Uterus (tissue), 4 donors: ENCODE results near the gene TBL1X. TPM values are rescaled to one million over a fixed set of nuclear protein-coding genes. Genes with fewer than 3 reads are reported as not detected.

Experiments
- DNase-seq, 2 donors: peaks; one replicate each; pipeline ENCODE4 v3.0.0-alpha.2; 2019 to 2020
- H3K27ac ChIP-seq, 2 donors: fragments of 200-600 bp; sonication (generic); 1 replicate in 1 of 2; 2 replicates in 1 of 2; pipeline ENCODE4 v1.5.1; 2016 to 2018
- H3K27me3 ChIP-seq, 2 donors: fragments of 200-600 bp; sonication (generic); one replicate each; pipeline ENCODE4 v1.5.1; 2018 to 2019; ENCODE audit warnings: control low read depth in 1 of 2
- H3K36me3 ChIP-seq, 2 donors: fragments of 200-600 bp; sonication (generic); one replicate each; pipeline ENCODE4 v1.5.1; 2019; ENCODE audit warnings: control low read depth in 1 of 2
- H3K4me1 ChIP-seq, 2 donors: fragments of 200-600 bp; sonication (generic); one replicate each; pipeline ENCODE4 v1.5.1; 2018 to 2019; ENCODE audit warnings: control low read depth in 1 of 2
- H3K4me3 ChIP-seq, 2 donors: fragments of 200-600 bp; sonication (generic); 1 replicate in 1 of 2; 2 replicates in 1 of 2; pipeline ENCODE4 v1.5.1; 2018 to 2019; ENCODE audit warnings: mild to moderate bottlenecking in 1 of 2
- H3K9me3 ChIP-seq, 2 donors: fragments of 200-600 bp; sonication (generic); one replicate each; pipeline ENCODE4 v1.5.1; 2019; ENCODE audit warnings: control low read depth in 1 of 2
- CTCF ChIP-seq, 4 experiments: fragments of 200-600 bp in 2 of 4; fragments of 450-650 bp in 2 of 4; sonication (generic) in 2 of 4; IDR thresholded peaks; one replicate each; pipeline ENCODE4 v1.5.1; 2016 to 2019; ENCODE audit warnings: antibody characterized with exemption in 4 of 4, mild to moderate bottlenecking in 2 of 4, moderate library complexity in 1 of 4
- POLR2A ChIP-seq, 2 donors: fragments of 450-650 bp; IDR thresholded peaks; one replicate each; pipeline ENCODE4 v1.6.1; 2016; ENCODE audit warnings: antibody characterized with exemption in 2 of 2, mild to moderate bottlenecking in 1 of 2, moderate library complexity in 1 of 2
- intact Hi-C: fragments of 100-400 bp; cut with DNase I; formaldehyde crosslinking; loops from one replicate; pipeline ENCODE4 v1.15.1; 2023; ENCODE audit warnings: low total_unique reads
- total RNA-seq, 4 donors: library from RNA; depleted of rRNA in 3 of 4; stranded (reverse); fragments of >200 nt in 3 of 4; gene quantifications; one replicate each; pipeline versions ENCODE4 v1.1.0 to v1.2.4, GENCODE V29; 2014 to 2023
- donor health status: DM: yes; HTN: yes; CAD: no.

TBL1X gene
- total RNA-seq, 4 donors from 2014 or later = 15.4 to 121 (median 47.7) TPM

DNA sequence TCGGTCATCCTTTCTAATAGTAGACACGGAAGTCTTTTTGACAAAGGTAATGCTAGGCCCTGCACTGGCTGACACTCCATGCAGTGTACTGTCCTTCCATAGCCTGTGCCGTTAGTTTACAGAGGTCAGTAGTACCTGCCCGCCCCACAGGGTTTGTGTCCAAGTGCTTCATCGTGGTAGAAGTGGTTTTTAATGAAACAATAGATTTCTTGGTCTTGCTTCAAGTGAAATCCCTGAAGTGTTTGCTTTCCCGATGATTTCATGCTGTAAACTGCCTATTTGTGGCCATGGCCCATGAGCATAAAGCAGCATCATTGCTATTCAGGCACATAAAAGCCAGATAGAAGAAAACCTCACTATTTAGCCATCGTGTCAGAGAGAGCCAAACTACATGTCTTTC, 161.5 kb downstream of the TBL1X start:
- intact Hi-C loops = no loop called here
- DNase-seq = no peak
- Histone ChIP-seq H3K27ac (no peak overlapping the region), H3K27me3 (no peaks in the 10 kb centered on the region), H3K4me3 (no peak overlapping the region), H3K4me1 (no peaks in the 10 kb centered on the region), H3K9me3 (no peaks in the 10 kb centered on the region), H3K36me3 (no peaks in the 10 kb centered on the region)
- TF ChIP-seq CTCF (IDR thresholded peaks at IDR 0.05) = no peak
- TF ChIP-seq POLR2A (IDR thresholded peaks at IDR 0.05) = no peak

DNA sequence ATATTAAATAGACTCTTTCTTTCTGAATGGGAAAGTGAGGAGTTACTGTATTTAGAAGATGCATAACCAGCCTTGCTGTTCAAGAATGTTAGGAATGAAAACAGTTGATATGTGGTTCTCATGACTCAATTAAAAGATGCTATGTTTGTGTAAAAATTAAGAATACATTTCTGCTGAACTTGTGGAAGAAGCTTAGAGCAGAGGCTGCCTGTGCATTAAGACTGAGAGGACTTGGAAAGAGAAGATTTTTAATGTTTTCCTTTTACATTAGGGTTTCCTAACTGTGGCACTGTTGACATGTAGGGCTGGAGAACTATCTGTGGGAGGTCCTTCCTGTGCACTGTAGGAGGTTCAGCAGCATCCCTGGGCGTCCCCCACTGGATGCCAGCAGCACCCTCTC, 163.1 kb downstream of the TBL1X start:
- DNase-seq = no peak
- H3K4me1 ChIP-seq = no peaks in the 10 kb centered on the region

DNA sequence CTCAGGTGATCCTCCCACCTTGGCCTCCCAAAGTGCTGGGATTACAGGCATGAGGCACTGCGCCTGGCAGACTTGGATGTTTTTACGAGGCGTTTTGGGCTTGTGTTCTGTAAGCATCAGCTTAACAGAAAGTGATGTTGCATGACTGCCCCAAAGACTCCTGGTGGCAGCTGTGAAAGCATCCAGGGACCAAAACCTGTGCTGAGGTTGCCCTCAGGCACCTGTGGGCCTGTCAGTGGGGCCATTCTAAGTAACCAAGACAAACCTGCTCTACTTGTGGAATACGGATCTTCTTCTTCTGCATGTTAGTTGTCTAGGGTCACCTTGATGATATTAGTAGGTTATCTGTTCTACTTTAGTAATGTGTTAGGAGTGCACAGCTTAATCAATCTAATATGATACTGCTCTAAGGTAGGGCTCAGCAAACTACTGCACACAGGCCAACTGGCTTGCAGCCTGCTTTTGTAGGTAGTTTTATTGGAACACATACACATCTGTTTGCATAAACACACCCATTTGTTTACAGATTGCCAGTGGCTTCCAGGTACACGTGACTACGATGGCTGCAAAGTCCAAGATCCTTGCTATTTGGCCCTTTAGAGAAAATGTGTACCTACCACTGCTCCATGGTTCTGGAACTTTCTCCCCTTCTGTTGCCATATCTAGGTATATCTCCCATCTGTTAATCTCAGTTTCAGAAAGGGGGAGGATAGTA, 164.1 kb downstream of the TBL1X start:
- Histone ChIP-seq H3K36me3 (no peaks in the 10 kb centered on the region), H3K27ac (no peak overlapping the region), H3K4me1 (no peaks in the 10 kb centered on the region), H3K4me3 (no peak overlapping the region), H3K27me3 (no peaks in the 10 kb centered on the region), H3K9me3 (no peaks in the 10 kb centered on the region)
- intact Hi-C loops = no loop called here
- no peak for DNase-seq
- no peak for TF ChIP-seq CTCF (IDR thresholded peaks at IDR 0.05)
- TF ChIP-seq POLR2A (IDR thresholded peaks at IDR 0.05) = no peak

More for the DNA sequence above, 163.1 kb downstream of the TBL1X start:
- no peaks in the 10 kb centered on the region for H3K9me3 ChIP-seq
- no peak for TF ChIP-seq CTCF (IDR thresholded peaks at IDR 0.05)
- no peak for TF ChIP-seq POLR2A (IDR thresholded peaks at IDR 0.05)
- intact Hi-C loops = no loop called here
- no peaks in the 10 kb centered on the region for H3K27me3 ChIP-seq
- H3K36me3 ChIP-seq = no peaks in the 10 kb centered on the region
- H3K4me3 ChIP-seq = no peak overlapping the region
- H3K27ac ChIP-seq = no peak overlapping the region

- no peak overlapping the region for H3K4me3 ChIP-seq
- DNase-seq = no peak
- intact Hi-C loops = no loop called here
- TF ChIP-seq CTCF (IDR thresholded peaks at IDR 0.05) (no peak), POLR2A (IDR thresholded peaks at IDR 0.05) (no peak)
- H3K36me3 ChIP-seq = no peaks in the 10 kb centered on the region
- no peaks in the 10 kb centered on the region for H3K9me3 ChIP-seq
- H3K27ac ChIP-seq = peak overlapping the region; percentile 26 to 70
- H3K4me1 ChIP-seq = no peaks in the 10 kb centered on the region
- no peaks in the 10 kb centered on the region for H3K27me3 ChIP-seq
Observed at GRCh38 chrX:9634551-9634950, 169.7 kb downstream of the TBL1X start.

DNA sequence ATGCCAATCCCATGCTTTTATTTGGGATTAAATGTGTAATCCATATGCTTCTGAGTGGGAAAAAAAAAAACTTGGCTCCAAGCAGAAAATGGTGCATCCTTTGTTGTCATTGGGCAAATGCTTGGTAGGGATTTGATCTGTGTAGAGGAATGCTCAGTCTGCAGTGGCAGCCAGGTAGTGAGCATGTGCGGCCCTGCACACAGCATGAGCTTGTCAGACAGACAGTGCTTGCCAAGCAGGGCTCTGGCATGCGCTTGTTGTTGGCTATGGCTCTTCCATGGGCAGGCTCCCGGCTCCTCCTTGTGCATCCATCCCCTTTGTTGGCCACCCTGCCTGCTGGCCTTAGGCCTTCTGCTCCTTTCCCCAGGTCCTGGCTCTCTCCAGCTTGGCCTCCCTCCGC, 170.5 kb downstream of the TBL1X start:
- no peaks in the 10 kb centered on the region for H3K36me3 ChIP-seq
- H3K9me3 ChIP-seq = no peaks in the 10 kb centered on the region
- H3K27ac ChIP-seq = peak overlapping the region; percentile 26 to 70
- intact Hi-C loops = no loop called here
- no peaks in the 10 kb centered on the region for H3K27me3 ChIP-seq
- DNase-seq = peak in 1 of 2 donors; percentile 22
- no peaks in the 10 kb centered on the region for H3K4me1 ChIP-seq
- no peak overlapping the region for H3K4me3 ChIP-seq
- TF ChIP-seq CTCF (IDR thresholded peaks at IDR 0.05) (no peak), POLR2A (IDR thresholded peaks at IDR 0.05) (no peak)
